K562 (cell line): ENCODE results near the gene ILK. TPM values are rescaled to one million over a fixed set of nuclear protein-coding genes. Genes with fewer than 3 reads are reported as not detected.

Experiments used
- CHD4 ChIP-seq: fragments of 200-600 bp; sonication (generic); IDR thresholded peaks from 3 replicates; pipeline ENCODE4 v1.6.1; 2012; ENCODE audit warnings: low read depth, mild to moderate bottlenecking, mixed read lengths, low read length, inconsistent platforms; ENCODE audit not compliant: insufficient read depth, insufficient replicate concordance, poor library complexity, severe bottlenecking
- CXXC5 ChIP-seq: fragments of 250-450 bp; sonication (Bioruptor Pico); IDR thresholded peaks from 2 replicates; pipeline ENCODE4 v1.8.0; 2022; ENCODE audit warnings: inconsistent platforms, mild to moderate bottlenecking, moderate library complexity
- GTF2B ChIP-seq: IDR thresholded peaks from 2 replicates; pipeline ENCODE4 v1.6.1; 2011; ENCODE audit not compliant: insufficient read length; ENCODE audit errors: extremely low read depth
- HDAC8 ChIP-seq: fragments of 450-650 bp; IDR thresholded peaks from 2 replicates; pipeline ENCODE4 v1.6.1; 2016; ENCODE audit warnings: mild to moderate bottlenecking, missing genetic modification characterization, moderate library complexity, missing compliant biosample characterization
- JUND ChIP-seq, 2 experiments: IDR thresholded peaks; 2 replicates in 1 of 2; 3 replicates in 1 of 2; pipeline ENCODE4 v1.6.1; 2011; ENCODE audit warnings: borderline replicate concordance in 2 of 2, low read depth in 2 of 2, low read length in 2 of 2, improper control_type of control experiment in 1 of 2, missing biosample characterization in 1 of 2, missing genetic modification characterization in 1 of 2, missing genetic modification reagents in 1 of 2
- MBD2 ChIP-seq: sonication (generic); IDR thresholded peaks from 2 replicates; pipeline ENCODE4 v1.6.1; 2016; ENCODE audit warnings: low read depth, borderline replicate concordance
- NFE2 ChIP-seq: IDR thresholded peaks from 2 replicates; pipeline ENCODE4 v1.6.1; 2014; ENCODE audit warnings: antibody characterized with exemption, low read depth
- NFXL1 ChIP-seq: fragments of 450-650 bp; formaldehyde crosslinking; IDR thresholded peaks from 2 replicates; pipeline ENCODE4 v1.4.0; 2021; ENCODE audit warnings: mild to moderate bottlenecking
- NR4A1 ChIP-seq, 2 experiments: fragments of 250-450 bp in 1 of 2; fragments of 450-650 bp in 1 of 2; sonication (Bioruptor Pico) in 1 of 2; IDR thresholded peaks; 2 replicates each; pipeline versions ENCODE4 v1.4.0 to v1.6.1; 2016 to 2020; ENCODE audit warnings: mild to moderate bottlenecking in 2 of 2, missing compliant biosample characterization in 1 of 2, missing genetic modification characterization in 1 of 2, moderate library complexity in 1 of 2
- PREB ChIP-seq: sonication (generic); formaldehyde crosslinking; IDR thresholded peaks from 2 replicates; pipeline ENCODE4 v1.8.1; 2023; ENCODE audit warnings: mild to moderate bottlenecking, missing genetic modification reagents
- SAFB2 ChIP-seq: fragments of 200-400 bp; formaldehyde crosslinking; IDR thresholded peaks from 2 replicates; pipeline ENCODE4 v1.6.1; 2018; ENCODE audit warnings: borderline replicate concordance, low read length, low read depth, moderate library complexity; ENCODE audit not compliant: severe bottlenecking
- SMAD2 ChIP-seq: fragments of 150-350 bp; IDR thresholded peaks from 2 replicates; pipeline ENCODE4 v1.6.1; 2014; ENCODE audit warnings: low read depth, mild to moderate bottlenecking, low read length
- STAG1 ChIP-seq: sonication (generic); formaldehyde crosslinking; IDR thresholded peaks from 2 replicates; pipeline ENCODE4 v1.5.0; 2020; ENCODE audit warnings: missing genetic modification reagents, borderline replicate concordance
- TFAP4 ChIP-seq: sonication (generic); formaldehyde crosslinking; IDR thresholded peaks from 2 replicates; pipeline ENCODE4 v1.8.0; 2022; ENCODE audit warnings: missing genetic modification reagents, mild to moderate bottlenecking, moderate library complexity, borderline replicate concordance
- THRA ChIP-seq: fragments of 450-650 bp; IDR thresholded peaks from 2 replicates; pipeline ENCODE4 v1.6.1; 2017; ENCODE audit warnings: mild to moderate bottlenecking, moderate library complexity
- ZBTB17 ChIP-seq: fragments of 450-650 bp; formaldehyde crosslinking; IDR thresholded peaks from 2 replicates; pipeline ENCODE4 v1.4.0; 2020; ENCODE audit warnings: mild to moderate bottlenecking
- ZNF431 ChIP-seq: sonication (generic); formaldehyde crosslinking; IDR thresholded peaks from 2 replicates; pipeline ENCODE4 v1.8.0; 2022; ENCODE audit warnings: mild to moderate bottlenecking, missing genetic modification reagents
- ZNF445 ChIP-seq: fragments of 250-450 bp; sonication (Bioruptor Pico); IDR thresholded peaks from 2 replicates; pipeline ENCODE4 v1.4.0; 2020; ENCODE audit warnings: low read depth, mild to moderate bottlenecking, moderate library complexity
- ZNF77 ChIP-seq: fragments of 250-450 bp; sonication (Bioruptor Pico); IDR thresholded peaks from 2 replicates; pipeline ENCODE4 v1.5.0; 2020
- polyA plus RNA-seq, 8 experiments: library from polyadenylated mRNA; depleted of rRNA in 4 of 8; stranded (reverse) in 5 of 8; unstranded in 3 of 8; fragments of >200 nt; fragmentation: Nextera tagmentation in 2 of 8; fragmentation: Illumina TruSeq in 1 of 8; extraction: Ambion mirVana in 2 of 8; extraction: Trizol in 1 of 8; gene quantifications; 2 replicates each; pipeline versions ENCODE4 v1.2.1 to v1.2.3, GENCODE V29; 2011 to 2014; ENCODE audit warnings: inconsistent platforms in 1 of 8, missing spikeins in 1 of 8
- total RNA-seq, 7 experiments: library from RNA; depleted of rRNA in 6 of 7; stranded (reverse); fragments of >200 nt in 6 of 7; fragmentation: Illumina TruSeq in 2 of 7; extraction: Trizol in 2 of 7; gene quantifications; 2 replicates each; pipeline versions ENCODE4 v1.2.1 to v1.2.3, GENCODE V29; 2011 to 2021; ENCODE audit warnings: low replicate concordance in 1 of 7
- TF ChIP-seq, protein P1 (sequence below), 2 experiments: IDR thresholded peaks; 2 replicates each; pipeline ENCODE4 v1.6.1; 2011; ENCODE audit warnings: borderline replicate concordance in 1 of 2, control low read depth in 1 of 2, low read depth in 1 of 2, low read length in 1 of 2, mild to moderate bottlenecking in 1 of 2, mixed read lengths in 1 of 2, moderate library complexity in 1 of 2; ENCODE audit not compliant: insufficient read depth in 1 of 2, insufficient read length in 1 of 2, poor library complexity in 1 of 2, severe bottlenecking in 1 of 2; ENCODE audit errors: extremely low read depth in 1 of 2

ILK gene
- total and polyA plus RNA-seq, 9 of the 15 experiments (the other 6 are each of a cell fraction or from before 2014, with no cell fraction given), result 43.3 to 95.9 (median 58.9) TPM

GRCh38 chr11:6612213-6613041, 8.9 kb downstream of the ILK start, which contains the start of gene TAF10 (continued):
- TF ChIP-seq ZNF431 (CRISPR knock-in tag) (peak; percentile 64; the same call in 1 of the 2 replicates), NFE2 (0 out of 2 replicates have a peak, but pooled peaks have one; percentile 3), THRA (no peak), STAG1 (CRISPR knock-in tag) (no peak), PREB (CRISPR knock-in tag) (peak; percentile 18; the same call in 1 of the 2 replicates), ZBTB17 (CRISPR knock-in tag) (peak; percentile 89), SMAD2 (no peak), SAFB2 (no peak), MBD2 (peak; percentile 60), CHD4 (no peak), CXXC5 (CRISPR knock-in tag) (peak; percentile 96), TFAP4 (peak; percentile 92), HDAC8 (no peak), NFXL1 (no peak), NR4A1 (CRISPR knock-in tag; IDR thresholded peaks at IDR 0.05) (0 out of 2 replicates have a peak, but pooled peaks have one; percentile 31), NR4A1 (tag; IDR thresholded peaks at IDR 0.05) (no peak), ZNF445 (CRISPR knock-in tag) (peak; percentile 16; the same call in 1 of the 2 replicates), GTF2B (no peak), JUND (IDR thresholded peaks at IDR 0.05; ENCODE audit: borderline replicate concordance, low read depth, low read length) (peak; percentile 93), JUND (tag; IDR thresholded peaks at IDR 0.05; ENCODE audit: borderline replicate concordance, low read depth, low read length) (peak; percentile 85; the same call in 2 of the 3 replicates), ZNF77 (CRISPR knock-in tag) (no peak)
- TF ChIP-seq, protein P1, sequence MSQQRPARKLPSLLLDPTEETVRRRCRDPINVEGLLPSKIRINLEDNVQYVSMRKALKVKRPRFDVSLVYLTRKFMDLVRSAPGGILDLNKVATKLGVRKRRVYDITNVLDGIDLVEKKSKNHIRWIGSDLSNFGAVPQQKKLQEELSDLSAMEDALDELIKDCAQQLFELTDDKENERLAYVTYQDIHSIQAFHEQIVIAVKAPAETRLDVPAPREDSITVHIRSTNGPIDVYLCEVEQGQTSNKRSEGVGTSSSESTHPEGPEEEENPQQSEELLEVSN (IDR thresholded peaks at IDR 0.05; ENCODE audit: borderline replicate concordance in 1 of 2, extremely low read depth in 1 of 2, insufficient read depth in 1 of 2, insufficient read length in 1 of 2, low read depth in 1 of 2, low read length in 1 of 2, poor library complexity in 1 of 2, severe bottlenecking in 1 of 2), result peak; percentile 66 to 68
